HG03039 (cell line): ENCODE measurements around the gene PAXX.

ENCODE experiments used
- ATAC-seq: cut with Tn5 transposase; IDR thresholded peaks from one replicate; pipeline ENCODE4 v1.9.1; 2021; ENCODE audit warnings: mild to moderate bottlenecking, moderate library complexity; ENCODE audit not compliant: unreplicated experiment

PAXX gene

DNA sequence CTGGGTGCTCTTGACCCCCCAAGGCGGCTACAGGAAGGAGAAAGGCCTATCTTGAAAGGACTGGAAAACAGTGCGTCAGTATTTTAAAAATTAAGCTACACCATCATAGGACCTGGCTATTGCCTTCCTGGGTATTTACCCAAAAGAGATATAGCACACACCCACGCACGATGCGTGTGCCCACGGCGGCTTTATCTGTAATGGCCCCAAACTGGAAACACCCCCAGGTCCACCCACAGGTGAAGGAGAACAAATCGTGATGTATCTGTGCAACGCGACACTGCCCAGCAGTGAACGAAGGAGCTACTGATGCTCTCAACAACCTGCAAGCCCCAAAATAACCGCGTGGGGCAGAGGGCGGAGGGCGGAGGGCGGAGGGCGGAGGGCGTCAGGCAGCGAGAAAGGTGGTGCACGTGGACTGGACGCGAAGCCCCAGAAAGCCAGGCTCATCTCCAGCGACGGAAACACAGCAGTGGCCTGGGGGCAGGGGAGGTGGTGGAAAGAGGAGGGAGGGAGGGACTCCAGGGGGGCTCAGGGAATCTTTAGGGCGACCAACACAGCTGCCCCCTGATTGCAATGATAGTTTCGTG, 27.3 kb upstream of the PAXX start:
- no peak for ATAC-seq

DNA sequence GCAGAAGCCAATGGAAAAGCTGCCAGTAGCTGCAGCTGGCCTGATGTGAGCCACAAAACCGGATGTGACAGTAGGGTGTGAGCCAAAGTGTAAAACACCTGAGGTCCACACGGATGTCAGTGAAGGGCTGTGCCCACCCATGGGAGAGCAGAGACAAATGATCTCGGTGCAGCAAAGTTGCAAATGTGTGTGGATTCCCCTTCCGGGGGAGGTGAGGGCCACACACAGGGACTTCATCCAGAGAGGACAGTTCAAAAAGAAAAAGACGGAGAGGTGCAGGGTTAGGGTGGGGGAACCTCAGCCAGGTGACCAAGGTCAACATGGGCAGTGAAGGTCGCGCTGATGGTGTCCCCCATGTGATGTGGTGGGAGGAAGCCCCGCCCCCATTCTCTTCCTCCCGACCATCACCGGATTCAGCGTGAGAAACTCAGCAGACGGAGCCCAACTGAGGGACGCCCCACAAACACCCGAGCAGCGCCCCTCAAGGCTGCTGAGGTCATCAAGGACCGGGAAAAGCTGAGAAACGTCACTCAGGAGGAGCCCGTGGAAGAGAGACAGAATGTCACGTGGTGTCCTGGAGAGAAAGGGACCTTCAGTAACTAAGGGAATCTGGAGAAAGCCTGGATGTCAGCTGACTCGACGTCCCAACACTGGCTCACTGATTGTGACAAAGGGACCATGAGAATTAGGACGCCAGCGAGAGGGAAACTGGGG, 26.3 kb upstream of the PAXX start:
- ATAC-seq: no peak

GRCh38 chr9:136968333-136969127, 23.7 kb upstream of the PAXX start:
- no peak for ATAC-seq

GRCh38 chr9:136969150-136969549, 23.1 kb upstream of the PAXX start:
- no peak for ATAC-seq

DNA sequence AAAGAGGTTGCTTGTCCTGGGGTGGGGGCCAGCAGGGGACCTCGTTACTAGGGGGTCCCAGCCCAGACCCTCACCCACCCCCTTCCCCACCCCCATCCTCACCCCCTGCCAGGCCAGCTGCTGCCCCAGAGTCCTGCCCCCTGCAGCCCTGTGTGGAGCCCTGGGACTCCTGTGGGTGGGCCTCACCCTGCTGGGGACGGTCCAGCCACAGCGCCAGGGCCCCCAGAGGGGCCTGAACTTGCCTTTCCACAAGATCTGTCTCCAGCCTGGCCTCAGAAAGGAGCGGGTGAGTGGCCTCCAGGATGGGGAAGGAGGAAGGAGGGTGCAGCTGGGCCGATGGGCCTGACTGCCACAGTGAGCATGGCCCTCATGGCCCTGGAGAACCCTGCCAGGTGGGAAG, 22.4 kb upstream of the PAXX start:
- no peak for ATAC-seq

DNA sequence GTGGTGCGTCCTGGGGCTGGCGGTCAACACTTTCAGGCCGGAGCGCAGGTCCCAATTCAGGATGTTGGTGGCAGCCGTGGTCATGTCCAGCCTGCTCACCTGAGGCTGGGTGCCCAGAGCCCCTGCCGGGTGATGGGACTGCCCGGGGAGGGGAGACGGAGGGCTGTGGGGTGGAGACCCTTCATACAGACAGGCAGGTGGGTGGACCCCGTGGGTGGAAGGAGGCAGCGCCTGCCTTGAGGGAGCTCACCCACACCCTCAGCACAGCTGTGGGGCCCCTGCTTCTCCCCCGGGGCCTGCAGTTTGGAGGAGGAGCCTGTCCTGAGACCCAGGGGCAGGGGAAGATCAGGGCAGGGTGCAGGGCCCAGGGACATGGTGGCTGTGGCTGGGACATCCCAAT, 21.9 kb upstream of the PAXX start:
- no peak for ATAC-seq

DNA sequence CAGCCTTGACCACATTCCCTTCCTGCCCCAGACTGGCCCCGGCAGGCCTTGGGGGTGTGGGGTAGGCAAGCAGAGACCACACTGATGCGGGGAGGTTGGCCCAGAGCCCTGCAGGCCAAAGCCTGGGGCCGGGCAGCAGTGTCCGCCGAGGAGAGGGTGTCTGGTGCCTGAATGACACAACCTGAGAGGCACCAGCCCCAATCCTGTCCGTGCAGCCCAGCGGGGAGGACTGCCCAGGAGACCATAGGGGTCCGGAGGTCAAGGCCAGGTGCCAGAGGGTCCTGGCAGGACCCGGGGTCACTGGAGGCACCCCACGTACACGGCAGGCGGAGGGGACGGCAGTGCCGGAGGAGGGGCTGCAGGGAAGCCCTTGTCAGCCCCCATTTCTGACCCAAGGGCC, 20.5 kb upstream of the PAXX start:
- no peak for ATAC-seq

DNA sequence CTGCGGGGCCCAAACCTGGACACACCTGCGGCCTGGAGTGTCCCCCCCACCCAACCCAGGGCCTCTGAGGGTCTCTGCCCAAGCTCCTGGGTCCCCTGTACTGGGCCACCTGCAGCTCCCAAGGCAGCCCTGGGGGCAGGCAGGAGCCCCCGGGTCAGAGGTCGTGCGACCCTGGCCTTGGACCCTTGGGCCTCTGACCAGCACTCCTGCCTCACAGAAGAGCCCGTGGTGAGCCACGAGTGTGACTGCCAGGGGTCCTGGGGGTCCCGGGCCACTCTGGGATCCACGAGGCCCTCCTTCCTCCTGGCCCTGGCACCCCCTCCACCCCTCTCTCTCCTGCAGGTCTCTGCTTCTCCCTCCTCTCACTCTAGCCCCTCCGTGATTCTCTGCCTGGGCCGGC, 19.9 kb upstream of the PAXX start:
- ATAC-seq: no peak

- ATAC-seq: no peak
These were observed 19.5 kb upstream of the PAXX start for GRCh38 chr9:136972743-136973142.

DNA sequence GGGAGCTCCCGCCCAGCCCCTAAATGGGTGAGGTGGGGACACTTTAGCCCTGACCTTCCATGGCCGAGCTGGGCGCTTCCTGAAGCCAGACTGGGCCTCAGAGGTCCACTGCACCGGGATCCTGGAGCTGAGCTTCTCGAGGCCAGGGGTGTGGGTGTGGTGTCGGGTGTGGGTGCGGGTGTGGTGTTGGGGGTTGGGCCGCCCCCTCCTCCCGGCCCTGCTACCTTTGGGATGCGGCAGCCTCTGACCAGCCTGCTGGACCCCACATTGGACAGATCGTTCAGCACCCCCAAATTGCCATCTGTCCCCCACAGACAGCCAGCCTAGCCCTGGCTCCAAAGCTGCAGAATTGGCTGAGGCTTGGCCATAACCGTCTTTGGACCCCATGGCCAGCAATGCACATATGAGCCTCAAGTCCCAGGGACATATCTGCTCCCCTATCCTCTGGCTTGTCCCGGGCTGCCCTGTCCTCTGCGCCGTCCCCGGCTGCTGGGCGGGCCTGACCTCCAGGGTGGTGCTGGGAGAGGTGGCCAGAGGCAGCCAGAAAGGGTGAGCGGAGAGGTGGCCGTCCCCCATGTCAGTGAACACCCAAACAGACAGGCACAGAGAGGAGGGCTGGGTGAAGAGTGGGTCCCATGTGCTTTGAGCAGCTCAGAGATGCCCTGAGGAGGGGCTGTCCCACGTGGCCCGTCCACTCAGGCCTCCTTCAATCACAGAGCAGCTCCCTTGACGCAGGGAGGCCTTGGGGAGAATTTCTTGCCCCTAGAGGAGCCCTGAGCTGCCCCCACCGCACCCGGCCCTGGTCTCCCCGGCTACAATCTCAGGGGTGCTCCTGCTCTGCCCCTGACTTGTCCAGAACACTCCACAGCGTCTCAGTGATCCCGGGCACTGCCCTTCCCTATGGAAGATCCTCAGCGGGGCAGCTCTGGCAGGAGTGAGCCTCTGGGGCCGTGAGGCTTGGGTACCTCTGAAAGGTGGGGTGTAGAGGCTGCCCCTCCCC, 18.3 kb upstream of the PAXX start:
- ATAC-seq: no peak

GRCh38 chr9:136974817-136975535, 17.2 kb upstream of the PAXX start:
- no peak for ATAC-seq

GRCh38 chr9:136975644-136976043, 16.6 kb upstream of the PAXX start:
- no peak for ATAC-seq

DNA sequence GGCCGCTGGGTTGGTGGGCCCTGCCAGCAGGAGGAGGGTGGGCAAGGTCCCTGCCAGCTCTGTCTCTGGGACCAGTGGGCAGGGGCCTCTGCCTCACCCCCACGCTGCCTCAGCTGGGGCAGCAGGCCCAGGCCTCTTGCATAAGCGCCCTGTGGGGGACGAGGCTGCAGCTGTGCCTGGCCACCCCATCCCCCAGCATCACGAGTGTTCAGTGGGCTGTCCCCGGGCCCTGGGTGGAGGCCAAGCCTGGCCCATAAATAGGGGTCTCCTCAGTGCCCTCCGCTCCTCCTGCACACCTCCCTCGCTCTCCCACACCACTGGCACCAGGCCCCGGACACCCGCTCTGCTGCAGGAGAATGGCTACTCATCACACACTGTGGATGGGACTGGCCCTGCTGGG, 15.0 kb upstream of the PAXX start, which contains the start of gene PTGDS:
Gene PTGDS, plus strand, starts transcription at position 282 of the 400 bp plus-strand sequence. Its CDS starts 75 bp downstream, at position 357.
- ATAC-seq: no peak

DNA sequence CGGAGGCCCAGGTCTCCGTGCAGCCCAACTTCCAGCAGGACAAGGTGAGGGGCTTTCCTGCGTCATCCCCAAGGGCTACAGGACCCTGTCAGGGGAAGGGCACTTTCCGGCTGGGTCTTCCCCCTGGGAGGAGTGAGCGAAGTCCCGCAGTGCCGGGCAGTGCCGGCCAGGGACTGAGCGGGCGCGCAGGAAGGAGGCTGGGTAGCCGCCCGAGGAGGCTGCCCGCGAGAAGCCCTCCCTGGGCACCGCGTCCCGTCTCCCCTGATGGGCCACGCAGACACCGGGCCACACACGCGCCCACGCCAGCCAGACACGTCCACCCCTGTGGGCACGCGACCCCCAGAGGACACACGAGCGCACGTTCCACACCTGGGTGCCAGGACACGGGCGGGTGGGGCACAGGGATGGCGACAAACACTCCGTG, 14.6 kb upstream of the PAXX start:
- ATAC-seq: no peak

DNA sequence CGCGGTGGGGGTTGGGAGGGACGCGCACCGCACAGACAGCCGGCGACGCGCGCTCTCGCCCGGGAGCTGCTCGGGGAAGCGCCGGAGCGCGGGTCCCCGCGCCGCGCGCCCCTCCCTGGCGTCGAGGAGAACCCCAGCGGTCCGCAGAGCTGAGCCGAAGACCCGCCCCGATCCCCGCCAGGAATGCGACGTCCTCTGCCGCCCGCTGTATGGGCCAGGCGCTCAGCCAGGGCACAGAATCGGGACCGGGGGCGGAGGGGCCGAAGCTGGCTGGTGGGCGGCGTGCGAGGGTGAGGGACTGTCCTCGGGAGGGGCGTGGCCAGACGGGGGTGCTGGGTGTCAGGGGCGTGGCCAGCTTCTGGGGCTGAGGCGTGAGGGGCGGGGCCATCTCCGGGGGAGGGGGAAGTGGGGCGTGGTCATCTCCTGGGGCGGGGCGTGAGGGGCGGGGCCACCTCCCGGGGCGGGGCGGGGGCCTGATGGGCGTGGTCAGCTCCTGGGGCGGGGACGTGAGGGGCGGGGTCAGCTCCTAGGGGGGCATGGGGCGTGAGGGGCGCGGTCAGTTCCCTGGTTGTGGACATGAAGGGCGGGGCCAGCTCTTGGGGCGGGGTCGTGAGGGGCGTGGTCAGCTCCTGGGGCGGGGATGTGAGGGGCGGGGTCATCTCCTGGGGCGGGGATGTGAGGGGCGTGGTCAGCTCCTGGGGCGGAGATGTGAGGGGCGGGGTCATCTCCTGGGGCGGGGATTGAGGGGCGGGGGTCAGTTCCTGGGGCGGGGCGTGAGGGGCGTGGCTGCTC, 14.0 kb upstream of the PAXX start:
- ATAC-seq: no peak

GRCh38 chr9:136978865-136979544, 13.2 kb upstream of the PAXX start:
- no peak for ATAC-seq

GRCh38 chr9:136979769-136980587, 12.2 kb upstream of the PAXX start:
- no peak for ATAC-seq
